PC-3 (cell line): ENCODE measurements around the gene ZNF337. TPM values are rescaled to one million over a fixed set of nuclear protein-coding genes. Genes with fewer than 3 reads are reported as not detected.

Source experiments
- ATAC-seq: fragments of 200-7000 bp; cut with Tn5 transposase; 2 replicates; pipeline ENCODE4 v1.9.1; 2020; ENCODE audit warnings: mild to moderate bottlenecking, moderate library complexity
- BruUV-seq: library from RNA; stranded (reverse); fragments of 400-500 nt; replicated peaks from 2 replicates; lab custom pipeline; 2021; lab: Mats Ljungman, UMichigan
- CTCF ChIA-PET: fragments of 300-600 bp; sonication (Branson Sonifier 250); formaldehyde crosslinking; loops from one replicate; lab custom pipeline; 2022; ENCODE audit warnings: antibody characterized with exemption; lab: Charles Lee
- POLR2A ChIA-PET: fragments of 300-600 bp; sonication (Branson Sonifier 250); formaldehyde crosslinking; loops from one replicate; lab custom pipeline; 2022; ENCODE audit warnings: antibody characterized with exemption; ENCODE audit not compliant: unreplicated experiment; lab: Charles Lee
- DNase-seq: peaks from one replicate; pipeline ENCODE4 v3.0.0-alpha.2; 2015
- H2AFZ ChIP-seq: fragments of 300-600 bp; sonication (generic); 2 replicates; pipeline ENCODE4 v1.6.0; 2016; ENCODE audit warnings: antibody characterized with exemption, low read length
- H3F3A ChIP-seq: fragments of 300-600 bp; sonication (generic); one replicate; pipeline ENCODE4 v1.6.0; 2017; ENCODE audit warnings: antibody characterized with exemption, low read length, control low read depth, mild to moderate bottlenecking; ENCODE audit not compliant: unreplicated experiment
- H3K27ac ChIP-seq: fragments of 300-600 bp; sonication (generic); 2 replicates; pipeline ENCODE4 v1.5.1; 2016; ENCODE audit warnings: mild to moderate bottlenecking, low read length
- H3K27me3 ChIP-seq: fragments of 300-600 bp; sonication (generic); 2 replicates; pipeline ENCODE4 v1.6.1; 2016; ENCODE audit warnings: low read length, mixed read lengths
- H3K36me3 ChIP-seq: fragments of 300-600 bp; sonication (generic); 2 replicates; pipeline ENCODE4 v1.6.1; 2016; ENCODE audit warnings: low read depth, mixed run types, low read length, mixed read lengths
- H3K4me1 ChIP-seq: fragments of 300-600 bp; sonication (generic); 2 replicates; pipeline ENCODE4 v1.5.1; 2016; ENCODE audit warnings: low read length; ENCODE audit not compliant: insufficient read depth
- H3K4me2 ChIP-seq: fragments of 300-600 bp; sonication (generic); 2 replicates; pipeline ENCODE4 v1.6.0; 2016; ENCODE audit warnings: low read length
- H3K4me3 ChIP-seq: fragments of 300-600 bp; sonication (generic); 2 replicates; pipeline ENCODE4 v1.5.1; 2016; ENCODE audit warnings: mild to moderate bottlenecking, low read length, mixed read lengths
- H3K79me2 ChIP-seq: fragments of 300-600 bp; sonication (generic); 2 replicates; pipeline ENCODE4 v1.6.1; 2017; ENCODE audit warnings: low read length, mixed read lengths
- H3K9ac ChIP-seq: fragments of 300-600 bp; sonication (generic); 2 replicates; pipeline ENCODE4 v1.6.0; 2016; ENCODE audit warnings: mild to moderate bottlenecking, low read length
- H3K9me2 ChIP-seq: fragments of 300-600 bp; sonication (generic); replicated peaks from 2 replicates; pipeline ENCODE4 v1.6.1; 2016; ENCODE audit warnings: mixed run types, low read length, mixed read lengths
- H3K9me3 ChIP-seq: fragments of 300-600 bp; sonication (generic); 2 replicates; pipeline ENCODE4 v1.6.1; 2016; ENCODE audit warnings: low read length, mixed read lengths
- H4K20me1 ChIP-seq: fragments of 300-600 bp; sonication (generic); 2 replicates; pipeline ENCODE4 v1.6.1; 2016; ENCODE audit warnings: low read length, mixed read lengths
- CTCF ChIP-seq: fragments of 300-600 bp; sonication (generic); conservative IDR thresholded peaks from 2 replicates; pipeline ENCODE4 v1.5.1; 2017; ENCODE audit warnings: antibody characterized with exemption, low read depth, mild to moderate bottlenecking, low read length
- EZH2 ChIP-seq: fragments of 300-600 bp; sonication (generic); IDR thresholded peaks from one replicate; pipeline ENCODE4 v1.6.1; 2017; ENCODE audit warnings: antibody characterized with exemption, mild to moderate bottlenecking, low read length; ENCODE audit not compliant: unreplicated experiment
- EZH2phosphoT487 ChIP-seq: fragments of 300-600 bp; sonication (generic); IDR thresholded peaks from 2 replicates; pipeline ENCODE4 v1.6.1; 2018; ENCODE audit warnings: mild to moderate bottlenecking, antibody characterized with exemption, low read length, borderline replicate concordance
- intact Hi-C: fragments of 100-400 bp; cut with micrococcal nuclease; formaldehyde crosslinking; loops from 2 replicates; pipeline ENCODE4 v1.9.0; 2023
- total RNA-seq: library from RNA; depleted of rRNA; stranded (reverse); fragments of >200 nt; gene quantifications from 2 replicates; pipeline ENCODE4 v1.2.3, GENCODE V29; 2014

ZNF337 gene
- total RNA-seq, 1 experiment from 2014 or later, result 12.8 TPM

GRCh38 chr20:25692499-25692898 is 4.2 kb downstream of the ZNF337 start:
- Histone ChIP-seq H3K27ac (no peak overlapping the region), H3K9me2 (no peaks in the 10 kb centered on the region), H3K36me3 (no peaks in the 10 kb centered on the region), H3K9ac (no peak overlapping the region), H3F3A (no peaks in the 10 kb centered on the region), H3K79me2 (peaks cover 23% of the 10 kb centered on the region), H3K27me3 (no peaks in the 10 kb centered on the region), H3K4me2 (no peak overlapping the region), H4K20me1 (no peaks in the 10 kb centered on the region), H3K4me1 (peaks cover 7% of the 10 kb centered on the region; the same call in 1 of the 2 replicates), H3K4me3 (no peak overlapping the region), H3K9me3 (no peaks in the 10 kb centered on the region), H2AFZ (no peak overlapping the region)
- ChIA-PET CTCF (no interaction called here), POLR2A (no interaction called here)
- ATAC-seq (no peak), DNase-seq (no peak)
- BruUV-seq, result no TSS peak
- intact Hi-C loops, result no loop called here
- no peak for TF ChIP-seq CTCF
- TF ChIP-seq EZH2phosphoT487, result no peak
- no peak for TF ChIP-seq EZH2

GRCh38 chr20:25690427-25690826 is 6.2 kb downstream of the ZNF337 start:
- no peaks in the 10 kb centered on the region for H3K36me3 ChIP-seq
- ChIA-PET POLR2A (no interaction called here), CTCF (no interaction called here)
- no peak overlapping the region for H3K4me2 ChIP-seq
- peaks cover 14% of the 10 kb centered on the region for H3K79me2 ChIP-seq
- intact Hi-C loops, result no loop called here
- H3K27me3 ChIP-seq, result no peaks in the 10 kb centered on the region
- BruUV-seq, result no TSS peak
- ATAC-seq, result no peak
- H3K9me3 ChIP-seq, result no peaks in the 10 kb centered on the region
- no peak overlapping the region for H3K4me3 ChIP-seq
- TF ChIP-seq EZH2, result no peak
- TF ChIP-seq EZH2phosphoT487, result no peak
- no peak for TF ChIP-seq CTCF
- no peaks in the 10 kb centered on the region for H3F3A ChIP-seq
- H3K9ac ChIP-seq, result no peak overlapping the region
- no peaks in the 10 kb centered on the region for H4K20me1 ChIP-seq
- no peaks in the 10 kb centered on the region for H3K9me2 ChIP-seq
- no peak for DNase-seq
- no peak overlapping the region for H2AFZ ChIP-seq
- peaks cover 2% of the 10 kb centered on the region; the same call in 1 of the 2 replicates for H3K4me1 ChIP-seq
- H3K27ac ChIP-seq, result no peak overlapping the region

GRCh38 chr20:25686081-25687067 is 10.3 kb downstream of the ZNF337 start:
- intact Hi-C loops, result no loop called here
- POLR2A ChIA-PET, result no interaction called here
- peak; percentile 62 for ATAC-seq
- no peaks in the 10 kb centered on the region for H3K9me2 ChIP-seq
- TF ChIP-seq EZH2 (no peak), CTCF (no peak), EZH2phosphoT487 (no peak)
- H3K36me3 ChIP-seq, result peaks cover 5% of the 10 kb centered on the region
- H3K4me2 ChIP-seq, result no peak overlapping the region
- H3K4me1 ChIP-seq, result no peaks in the 10 kb centered on the region
- CTCF ChIA-PET, result no interaction called here
- no peak for DNase-seq
- H3K27me3 ChIP-seq, result no peaks in the 10 kb centered on the region
- H3K9ac ChIP-seq, result no peak overlapping the region
- no peaks in the 10 kb centered on the region for H3K79me2 ChIP-seq
- no peak overlapping the region for H3K4me3 ChIP-seq
- no peaks in the 10 kb centered on the region for H4K20me1 ChIP-seq
- no peak overlapping the region for H3K27ac ChIP-seq
- H3F3A ChIP-seq, result no peaks in the 10 kb centered on the region
- H2AFZ ChIP-seq, result no peak overlapping the region
- BruUV-seq, result no TSS peak
- H3K9me3 ChIP-seq, result no peaks in the 10 kb centered on the region
